GM19324 (cell line): ENCODE results near the gene CNTNAP5.

ENCODE experiments used
- ATAC-seq: cut with Tn5 transposase; IDR thresholded peaks from one replicate; pipeline ENCODE4 v1.9.1; 2021; ENCODE audit warnings: mild to moderate bottlenecking, moderate library complexity; ENCODE audit not compliant: unreplicated experiment, low FRiP score

Gene CNTNAP5

DNA sequence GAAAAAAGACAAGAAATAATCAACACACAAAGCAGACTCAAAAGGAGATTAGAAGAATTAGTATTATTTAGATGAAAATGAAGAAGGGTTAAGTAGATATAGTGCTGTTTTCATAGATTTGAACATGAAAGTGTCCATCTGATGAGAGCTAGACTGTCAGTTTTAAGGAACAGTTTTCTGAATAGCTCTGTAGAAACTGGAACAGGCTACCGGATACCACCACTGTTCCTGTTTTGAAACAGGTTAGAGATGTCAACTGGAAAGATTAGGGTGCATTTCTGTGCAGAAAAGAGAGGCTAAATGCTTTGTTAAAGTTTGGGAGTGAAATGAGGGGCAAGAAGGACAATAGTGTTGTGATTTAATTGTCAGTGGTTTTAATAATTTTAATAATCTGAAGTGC is 908.8 kb downstream of the CNTNAP5 start:
- no peak for ATAC-seq

DNA sequence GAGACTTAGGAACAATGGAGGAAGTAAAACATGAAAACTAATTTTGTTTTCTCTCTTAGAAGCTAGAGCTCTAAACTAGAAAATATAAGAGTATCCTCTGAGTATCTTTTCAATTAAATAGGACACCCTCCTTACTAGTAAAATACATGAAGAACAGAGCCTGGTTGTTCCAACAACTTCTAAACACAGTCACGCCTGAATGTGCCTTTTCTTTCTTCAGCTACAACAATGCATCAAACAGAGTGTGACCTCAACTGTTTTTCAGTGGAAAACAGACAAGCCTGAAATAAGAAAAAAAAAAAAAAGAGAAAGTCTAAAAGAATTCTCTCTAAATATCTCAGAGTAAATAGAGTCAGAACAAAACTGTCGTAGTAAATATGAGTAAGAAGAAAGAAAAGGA is 928.8 kb downstream of the CNTNAP5 start:
- ATAC-seq, result no peak

DNA sequence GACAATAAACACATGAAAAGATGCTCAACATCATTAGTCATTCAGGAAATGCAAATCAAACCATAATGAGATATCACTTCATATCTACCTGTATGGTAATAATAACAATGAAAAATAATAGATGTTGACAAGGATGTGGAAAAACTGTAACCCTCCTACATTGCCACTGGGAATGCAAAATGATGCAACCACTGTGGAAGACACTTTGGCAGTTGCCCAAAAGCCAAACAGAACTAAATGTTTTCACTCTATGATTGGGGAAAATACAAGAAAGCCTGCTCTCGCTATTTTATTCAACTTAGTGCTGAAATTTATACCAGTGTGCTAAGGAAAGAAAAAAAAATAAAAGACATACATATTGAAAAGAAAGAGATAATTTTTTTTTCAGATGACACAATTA is 934.5 kb downstream of the CNTNAP5 start:
- no peak for ATAC-seq

DNA sequence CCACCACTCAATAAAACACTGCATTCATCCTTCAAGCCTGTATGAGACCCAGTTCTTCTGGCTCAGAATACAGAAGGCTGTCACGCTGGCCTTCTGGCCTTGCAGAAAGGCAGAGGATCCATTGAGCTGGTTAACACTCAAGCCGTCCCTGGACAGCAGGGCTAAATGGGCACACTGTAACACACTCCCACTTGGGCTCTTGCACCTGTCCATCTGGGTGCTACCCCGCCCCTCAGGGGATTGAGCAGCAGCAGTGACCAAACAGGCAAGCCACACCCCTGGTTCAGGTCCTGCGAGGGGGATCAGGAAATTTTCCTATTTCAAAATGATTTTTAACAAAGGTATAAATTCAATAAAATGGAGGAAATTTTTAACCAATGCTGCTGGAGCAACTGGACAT is 936.0 kb downstream of the CNTNAP5 start:
- no peak for ATAC-seq
